A549 (cell line): ENCODE data around the gene PGPEP1. TPM values are rescaled to one million over a fixed set of nuclear protein-coding genes. Genes with fewer than 3 reads are reported as not detected.

Experiments used
- ATAC-seq, 2 experiments: fragments of 200-7000 bp in 1 of 2; fragments of >200 bp in 1 of 2; cut with Nextera tagmentation in 1 of 2; cut with Tn5 transposase in 1 of 2; 3 replicates each; pipeline versions ENCODE4 v1.8.0 to v1.9.1; 2018 to 2020; ENCODE audit warnings: mild to moderate bottlenecking in 1 of 2, moderate library complexity in 1 of 2
- CTCF ChIA-PET: fragments of 300-600 bp; sonication (Branson Sonifier 250); formaldehyde crosslinking; extraction: SDS; loops from one replicate; lab custom pipeline; 2021; ENCODE audit warnings: antibody characterized with exemption, inconsistent platforms; lab: Yijun Ruan, JAX
- POLR2A ChIA-PET: fragments of 350-600 bp; formaldehyde crosslinking; extraction: SDS; loops from one replicate; lab custom pipeline; 2021; ENCODE audit warnings: antibody characterized with exemption, inconsistent platforms; lab: Yijun Ruan, JAX
- DNase-seq, 2 experiments: peaks; one replicate each; pipeline versions ENCODE4 v3.0.0 to v3.0.0-alpha.2; 2011 to 2016; ENCODE audit warnings: low read depth in 1 of 2, low spot score in 1 of 2
- FAIRE-seq: peaks from 2 replicates; lab custom pipeline; 2011; peaks lifted over from hg19 to GRCh38; lab: Jason Lieb, UNC
- H3K27ac ChIP-seq, 2 experiments: fragments of >200 bp; sonication (Bioruptor Twin); formaldehyde crosslinking; 3 replicates each; pipeline ENCODE4 v1.5.1; 2016 to 2017
- H3K4me1 ChIP-seq: fragments of >200 bp; sonication (Bioruptor Twin); formaldehyde crosslinking; 3 replicates; pipeline ENCODE4 v1.6.1; 2016
- H3K4me2 ChIP-seq: fragments of >200 bp; sonication (Bioruptor Twin); formaldehyde crosslinking; 3 replicates; pipeline ENCODE4 v1.6.1; 2016
- H3K4me3 ChIP-seq: fragments of >200 bp; sonication (Bioruptor Twin); formaldehyde crosslinking; 3 replicates; pipeline ENCODE4 v1.5.1; 2016
- H3K9me3 ChIP-seq: fragments of >200 bp; sonication (Bioruptor Twin); formaldehyde crosslinking; 3 replicates; pipeline ENCODE4 v1.6.1; 2016
- CBX8 ChIP-seq: fragments of 200-600 bp; sonication (generic); IDR thresholded peaks from 2 replicates; pipeline ENCODE4 v1.6.1; 2016
- CEBPB ChIP-seq, 2 experiments: fragments of >200 bp in 1 of 2; sonication (Bioruptor Twin) in 1 of 2; formaldehyde crosslinking in 1 of 2; IDR thresholded peaks; 2 replicates each; pipeline ENCODE4 v1.6.1; 2012 to 2016
- CHD4 ChIP-seq: fragments of 200-600 bp; sonication (generic); IDR thresholded peaks from 2 replicates; pipeline ENCODE4 v1.6.1; 2016; ENCODE audit warnings: antibody characterized with exemption, mild to moderate bottlenecking, borderline replicate concordance
- EHMT2 ChIP-seq: fragments of 200-600 bp; sonication (generic); IDR thresholded peaks from 2 replicates; pipeline ENCODE4 v1.6.1; 2016; ENCODE audit warnings: antibody characterized with exemption, low read depth, mild to moderate bottlenecking, moderate library complexity
- FOSL2 ChIP-seq, 2 experiments: fragments of 450-650 bp in 1 of 2; fragments of >200 bp in 1 of 2; sonication (Bioruptor Twin) in 1 of 2; formaldehyde crosslinking; IDR thresholded peaks; 2 replicates each; pipeline versions ENCODE4 v1.5.0 to v1.6.1; 2016 to 2020; ENCODE audit warnings: mild to moderate bottlenecking in 1 of 2, moderate library complexity in 1 of 2
- FOXS1 ChIP-seq: fragments of 250-450 bp; sonication (Bioruptor Pico); IDR thresholded peaks from 2 replicates; pipeline ENCODE4 v1.5.0; 2020; ENCODE audit warnings: mild to moderate bottlenecking, moderate library complexity
- GATA3 ChIP-seq: IDR thresholded peaks from 2 replicates; pipeline ENCODE4 v1.6.1; 2012; ENCODE audit warnings: borderline replicate concordance
- HOXB13 ChIP-seq: fragments of 250-450 bp; sonication (Bioruptor Pico); IDR thresholded peaks from 2 replicates; pipeline ENCODE4 v1.5.0; 2020; ENCODE audit warnings: low read depth, mild to moderate bottlenecking, moderate library complexity
- HOXB5 ChIP-seq: fragments of 250-450 bp; sonication (Bioruptor Pico); IDR thresholded peaks from 2 replicates; pipeline ENCODE4 v1.5.0; 2020; ENCODE audit warnings: mild to moderate bottlenecking, moderate library complexity
- JUN ChIP-seq, 2 experiments: fragments of >200 bp; sonication (Bioruptor Twin); formaldehyde crosslinking; IDR thresholded peaks; 2 replicates in 1 of 2; 3 replicates in 1 of 2; pipeline ENCODE4 v1.6.1; 2016 to 2017
- KDM1A ChIP-seq: fragments of 200-600 bp; sonication (generic); IDR thresholded peaks from 2 replicates; pipeline ENCODE4 v1.6.1; 2016; ENCODE audit warnings: low read depth, mild to moderate bottlenecking
- MAFK ChIP-seq: fragments of 450-650 bp; IDR thresholded peaks from 2 replicates; pipeline ENCODE4 v1.6.1; 2014; ENCODE audit not compliant: partially characterized antibody
- MAZ ChIP-seq: fragments of 150-350 bp; IDR thresholded peaks from 2 replicates; pipeline ENCODE4 v1.6.1; 2014; ENCODE audit warnings: antibody characterized with exemption, low read depth, low read length, borderline replicate concordance
- PHF8 ChIP-seq: fragments of 200-600 bp; sonication (generic); IDR thresholded peaks from 2 replicates; pipeline ENCODE4 v1.6.1; 2016; ENCODE audit warnings: low read depth, mild to moderate bottlenecking, antibody characterized with exemption, moderate library complexity, borderline replicate concordance
- POLR2A ChIP-seq: IDR thresholded peaks from 2 replicates; pipeline ENCODE4 v1.6.1; 2012; ENCODE audit warnings: mild to moderate bottlenecking, low read length
- POLR2AphosphoS2 ChIP-seq: conservative IDR thresholded peaks from 2 replicates; pipeline ENCODE4 v1.6.1; 2012; ENCODE audit warnings: low read length, improper control_type of control experiment, inconsistent platforms
- RAD21 ChIP-seq, 2 experiments: fragments of >200 bp in 1 of 2; sonication (Bioruptor Twin) in 1 of 2; formaldehyde crosslinking in 1 of 2; IDR thresholded peaks in 1 of 2; conservative IDR thresholded peaks in 1 of 2; 2 replicates in 1 of 2; 3 replicates in 1 of 2; pipeline ENCODE4 v1.6.1; 2012 to 2018; ENCODE audit warnings: inconsistent platforms in 1 of 2
- SMC3 ChIP-seq: fragments of >200 bp; sonication (Bioruptor Twin); formaldehyde crosslinking; IDR thresholded peaks from 3 replicates; pipeline ENCODE4 v1.6.1; 2018; ENCODE audit warnings: inconsistent platforms
- ZNF302 ChIP-seq: fragments of 250-450 bp; sonication (Bioruptor Pico); IDR thresholded peaks from 2 replicates; pipeline ENCODE4 v1.9.0; 2021; ENCODE audit warnings: inconsistent platforms, mild to moderate bottlenecking, moderate library complexity
- ZSCAN20 ChIP-seq: fragments of 250-450 bp; sonication (Bioruptor Pico); IDR thresholded peaks from 2 replicates; pipeline ENCODE4 v1.8.0; 2022; ENCODE audit warnings: mild to moderate bottlenecking, moderate library complexity
- WGBS: methylation state at CpG from one replicate; pipeline ENCODE4 v1.1.6; 2017; ENCODE audit errors: missing lambda C conversion rate; 5-methylcytosine and 5-hydroxymethylcytosine counted together
- polyA plus RNA-seq, 4 experiments: library from polyadenylated mRNA; depleted of rRNA in 3 of 4; stranded (reverse); fragments of >200 nt; fragmentation: RNase III in 1 of 4; extraction: RNeasy Plus Mini Kit Qiagen cat#74134 plus additional on column Dnase treatment in 1 of 4; gene quantifications; 2 replicates in 3 of 4; 3 replicates in 1 of 4; pipeline ENCODE4 v1.2.3, GENCODE V29; 2011 to 2017
- TF ChIP-seq, protein P1 (sequence below): fragments of >200 bp; sonication (Bioruptor Twin); formaldehyde crosslinking; IDR thresholded peaks from 3 replicates; pipeline ENCODE4 v1.5.1; 2016
- TF ChIP-seq, protein P2 (sequence below): IDR thresholded peaks from 2 replicates; pipeline ENCODE4 v1.6.1; 2012
- TF ChIP-seq, protein P3 (sequence below): fragments of 250-450 bp; sonication (Bioruptor Pico); IDR thresholded peaks from 2 replicates; pipeline ENCODE4 v1.5.0; 2020; ENCODE audit warnings: low read depth, mild to moderate bottlenecking, moderate library complexity
- TF ChIP-seq, protein P4 (sequence below): fragments of >200 bp; sonication (Bioruptor Twin); formaldehyde crosslinking; IDR thresholded peaks from 2 replicates; pipeline ENCODE4 v1.6.1; 2016
- TF ChIP-seq, protein P5 (sequence below): fragments of 200-600 bp; sonication (generic); IDR thresholded peaks from 2 replicates; pipeline ENCODE4 v1.6.1; 2016; ENCODE audit warnings: antibody characterized with exemption, mild to moderate bottlenecking, moderate library complexity
- TF ChIP-seq, protein P6 (sequence below): fragments of >200 bp; sonication (Bioruptor Twin); formaldehyde crosslinking; IDR thresholded peaks from 3 replicates; pipeline ENCODE4 v1.6.1; 2016

The PGPEP1 gene
- polyA plus RNA-seq, 2 of the 4 experiments (the other 2 are of a cell fraction), result 5.3 to 7.1 TPM

DNA sequence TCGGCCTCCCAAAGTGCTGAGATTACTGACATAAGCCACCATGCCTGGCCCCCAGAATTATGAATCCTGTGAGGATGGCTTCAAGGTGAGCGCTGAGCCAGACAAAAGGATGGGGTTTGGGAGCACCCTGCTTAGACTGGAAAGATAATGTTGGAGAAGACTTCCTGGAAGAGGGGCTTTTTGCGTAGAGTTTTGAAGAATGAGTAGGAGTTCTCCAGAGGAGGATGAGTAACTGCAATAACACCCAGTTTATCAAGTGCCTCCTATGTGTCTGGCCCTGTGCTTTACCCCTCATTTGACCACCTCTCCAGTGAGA lies 44.9 kb downstream of the PGPEP1 start:
- H3K27ac ChIP-seq, result peak overlapping the region; percentile 97 to 99
- CTCF ChIA-PET, result interaction anchor here (0.9 to 2.3 kb wide), 4 partner anchors 25 to 38 kb away, joined by 3 to 11 read pairs (median 3); no protein-coding TSS in a partner anchor
- H3K4me3 ChIP-seq, result no peak overlapping the region; the same call in 2 of the 3 replicates
- DNase-seq (no peak), FAIRE-seq (no peak), ATAC-seq (no peak)
- TF ChIP-seq, protein P1, sequence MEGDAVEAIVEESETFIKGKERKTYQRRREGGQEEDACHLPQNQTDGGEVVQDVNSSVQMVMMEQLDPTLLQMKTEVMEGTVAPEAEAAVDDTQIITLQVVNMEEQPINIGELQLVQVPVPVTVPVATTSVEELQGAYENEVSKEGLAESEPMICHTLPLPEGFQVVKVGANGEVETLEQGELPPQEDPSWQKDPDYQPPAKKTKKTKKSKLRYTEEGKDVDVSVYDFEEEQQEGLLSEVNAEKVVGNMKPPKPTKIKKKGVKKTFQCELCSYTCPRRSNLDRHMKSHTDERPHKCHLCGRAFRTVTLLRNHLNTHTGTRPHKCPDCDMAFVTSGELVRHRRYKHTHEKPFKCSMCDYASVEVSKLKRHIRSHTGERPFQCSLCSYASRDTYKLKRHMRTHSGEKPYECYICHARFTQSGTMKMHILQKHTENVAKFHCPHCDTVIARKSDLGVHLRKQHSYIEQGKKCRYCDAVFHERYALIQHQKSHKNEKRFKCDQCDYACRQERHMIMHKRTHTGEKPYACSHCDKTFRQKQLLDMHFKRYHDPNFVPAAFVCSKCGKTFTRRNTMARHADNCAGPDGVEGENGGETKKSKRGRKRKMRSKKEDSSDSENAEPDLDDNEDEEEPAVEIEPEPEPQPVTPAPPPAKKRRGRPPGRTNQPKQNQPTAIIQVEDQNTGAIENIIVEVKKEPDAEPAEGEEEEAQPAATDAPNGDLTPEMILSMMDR, result no peak
- TF ChIP-seq CHD4, result no peak
- no peak for TF ChIP-seq HOXB13
- no peak for TF ChIP-seq HOXB5 (CRISPR knock-in tag)
- TF ChIP-seq MAZ, result no peak
- no peak for TF ChIP-seq KDM1A
- TF ChIP-seq FOSL2 (IDR thresholded peaks at IDR 0.05), result no peak
- no peak for TF ChIP-seq FOSL2 (CRISPR knock-in tag; IDR thresholded peaks at IDR 0.05)
- TF ChIP-seq SMC3, result no peak
- no peak for TF ChIP-seq ZNF302 (CRISPR knock-in tag)
- TF ChIP-seq CEBPB (IDR thresholded peaks at IDR 0.05), result no peak
- no peak for TF ChIP-seq GATA3
- no peak for TF ChIP-seq FOXS1 (CRISPR knock-in tag)
- TF ChIP-seq, protein P2, sequence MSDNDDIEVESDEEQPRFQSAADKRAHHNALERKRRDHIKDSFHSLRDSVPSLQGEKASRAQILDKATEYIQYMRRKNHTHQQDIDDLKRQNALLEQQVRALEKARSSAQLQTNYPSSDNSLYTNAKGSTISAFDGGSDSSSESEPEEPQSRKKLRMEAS, result no peak
- no peak for TF ChIP-seq EHMT2
- no peak for TF ChIP-seq MAFK
- TF ChIP-seq, protein P3, sequence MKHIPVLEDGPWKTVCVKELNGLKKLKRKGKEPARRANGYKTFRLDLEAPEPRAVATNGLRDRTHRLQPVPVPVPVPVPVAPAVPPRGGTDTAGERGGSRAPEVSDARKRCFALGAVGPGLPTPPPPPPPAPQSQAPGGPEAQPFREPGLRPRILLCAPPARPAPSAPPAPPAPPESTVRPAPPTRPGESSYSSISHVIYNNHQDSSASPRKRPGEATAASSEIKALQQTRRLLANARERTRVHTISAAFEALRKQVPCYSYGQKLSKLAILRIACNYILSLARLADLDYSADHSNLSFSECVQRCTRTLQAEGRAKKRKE (CRISPR knock-in tag), result no peak
- TF ChIP-seq, protein P4, sequence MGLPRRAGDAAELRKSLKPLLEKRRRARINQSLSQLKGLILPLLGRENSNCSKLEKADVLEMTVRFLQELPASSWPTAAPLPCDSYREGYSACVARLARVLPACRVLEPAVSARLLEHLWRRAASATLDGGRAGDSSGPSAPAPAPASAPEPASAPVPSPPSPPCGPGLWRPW, result no peak
- TF ChIP-seq POLR2AphosphoS2, result no peak
- TF ChIP-seq RAD21 (conservative IDR thresholded peaks at IDR 0.05 in 1 of 2, IDR thresholded peaks at IDR 0.05 in 1 of 2), result no peak
- peak overlapping the region; percentile 92 for H3K4me2 ChIP-seq
- POLR2A ChIA-PET, result interaction anchor here (0.5 to 3.0 kb wide), 21 partner anchors 8 to 192 kb away, joined by 3 to 36 read pairs (median 7); partner anchors contain the start of genes JUND, LSM4, MPV17L2 and RAB3A
- WGBS, result 84% methylated on average over 3 of the region's 3 CpGs
- no peaks in the 10 kb centered on the region for H3K9me3 ChIP-seq
- H3K4me1 ChIP-seq, result peaks cover 52% of the 10 kb centered on the region

DNA sequence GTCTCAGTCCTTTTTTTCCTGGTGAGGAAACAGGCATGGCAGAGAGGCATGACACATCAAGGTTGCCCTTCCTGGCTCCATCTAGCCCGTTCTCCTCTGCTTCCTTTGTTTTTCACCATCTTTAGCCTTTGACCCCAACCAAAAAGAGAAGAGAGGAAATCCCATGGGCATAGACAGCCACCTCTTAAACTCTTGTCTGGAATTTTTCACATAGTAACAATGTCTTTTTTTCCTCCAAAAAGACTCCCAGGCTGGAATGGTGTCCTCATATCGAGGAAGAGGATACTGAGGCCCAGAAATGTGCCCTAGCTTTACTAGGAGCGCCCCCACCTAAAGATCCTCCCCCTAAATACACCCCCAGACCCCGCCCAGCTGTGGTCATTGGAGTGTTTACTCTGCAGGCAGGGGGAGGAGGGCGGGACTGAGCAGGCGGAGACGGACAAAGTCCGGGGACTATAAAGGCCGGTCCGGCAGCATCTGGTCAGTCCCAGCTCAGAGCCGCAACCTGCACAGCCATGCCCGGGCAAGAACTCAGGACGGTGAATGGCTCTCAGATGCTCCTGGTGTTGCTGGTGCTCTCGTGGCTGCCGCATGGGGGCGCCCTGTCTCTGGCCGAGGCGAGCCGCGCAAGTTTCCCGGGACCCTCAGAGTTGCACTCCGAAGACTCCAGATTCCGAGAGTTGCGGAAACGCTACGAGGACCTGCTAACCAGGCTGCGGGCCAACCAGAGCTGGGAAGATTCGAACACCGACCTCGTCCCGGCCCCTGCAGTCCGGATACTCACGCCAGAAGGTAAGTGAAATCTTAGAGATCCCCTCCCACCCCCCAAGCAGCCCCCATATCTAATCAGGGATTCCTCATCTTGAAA lies 45.5 kb downstream of the PGPEP1 start, which contains the start of gene GDF15:
GDF15 (plus strand) TSS at position 484 of the 868 bp plus-strand sequence; CDS start at position 516, 32 bp downstream.
- H3K4me1 ChIP-seq, result peaks cover 49% of the 10 kb centered on the region
- ChIA-PET POLR2A (interaction anchor here (0.5 to 3.0 kb wide), 22 partner anchors 9 to 193 kb away, joined by 3 to 36 read pairs (median 7); partner anchors contain the start of genes JUND, LSM4, MPV17L2 and RAB3A), CTCF (interaction anchor here (0.9 to 2.3 kb wide), 3 partner anchors 24 to 38 kb away, joined by 3 to 11 read pairs (median 3); no protein-coding TSS in a partner anchor)
- peak; percentile 44; the same call in 1 of the 2 replicates for TF ChIP-seq PHF8
- TF ChIP-seq ZSCAN20 (CRISPR knock-in tag), result no peak
- TF ChIP-seq HOXB13, result no peak
- TF ChIP-seq, protein P2, result peak; percentile 18; the same call in 1 of the 2 replicates
- 0 out of 3 replicates have a peak, but pooled peaks have one; percentile 20 for TF ChIP-seq SMC3
- TF ChIP-seq FOXS1 (CRISPR knock-in tag), result no peak
- TF ChIP-seq JUN (IDR thresholded peaks at IDR 0.05), result peak; percentile 93 to 99
- TF ChIP-seq, protein P5, sequence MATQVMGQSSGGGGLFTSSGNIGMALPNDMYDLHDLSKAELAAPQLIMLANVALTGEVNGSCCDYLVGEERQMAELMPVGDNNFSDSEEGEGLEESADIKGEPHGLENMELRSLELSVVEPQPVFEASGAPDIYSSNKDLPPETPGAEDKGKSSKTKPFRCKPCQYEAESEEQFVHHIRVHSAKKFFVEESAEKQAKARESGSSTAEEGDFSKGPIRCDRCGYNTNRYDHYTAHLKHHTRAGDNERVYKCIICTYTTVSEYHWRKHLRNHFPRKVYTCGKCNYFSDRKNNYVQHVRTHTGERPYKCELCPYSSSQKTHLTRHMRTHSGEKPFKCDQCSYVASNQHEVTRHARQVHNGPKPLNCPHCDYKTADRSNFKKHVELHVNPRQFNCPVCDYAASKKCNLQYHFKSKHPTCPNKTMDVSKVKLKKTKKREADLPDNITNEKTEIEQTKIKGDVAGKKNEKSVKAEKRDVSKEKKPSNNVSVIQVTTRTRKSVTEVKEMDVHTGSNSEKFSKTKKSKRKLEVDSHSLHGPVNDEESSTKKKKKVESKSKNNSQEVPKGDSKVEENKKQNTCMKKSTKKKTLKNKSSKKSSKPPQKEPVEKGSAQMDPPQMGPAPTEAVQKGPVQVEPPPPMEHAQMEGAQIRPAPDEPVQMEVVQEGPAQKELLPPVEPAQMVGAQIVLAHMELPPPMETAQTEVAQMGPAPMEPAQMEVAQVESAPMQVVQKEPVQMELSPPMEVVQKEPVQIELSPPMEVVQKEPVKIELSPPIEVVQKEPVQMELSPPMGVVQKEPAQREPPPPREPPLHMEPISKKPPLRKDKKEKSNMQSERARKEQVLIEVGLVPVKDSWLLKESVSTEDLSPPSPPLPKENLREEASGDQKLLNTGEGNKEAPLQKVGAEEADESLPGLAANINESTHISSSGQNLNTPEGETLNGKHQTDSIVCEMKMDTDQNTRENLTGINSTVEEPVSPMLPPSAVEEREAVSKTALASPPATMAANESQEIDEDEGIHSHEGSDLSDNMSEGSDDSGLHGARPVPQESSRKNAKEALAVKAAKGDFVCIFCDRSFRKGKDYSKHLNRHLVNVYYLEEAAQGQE, result peak; percentile 24; the same call in 1 of the 2 replicates
- TF ChIP-seq POLR2A, result peak; percentile 99
- TF ChIP-seq CBX8, result no peak
- TF ChIP-seq, protein P6, sequence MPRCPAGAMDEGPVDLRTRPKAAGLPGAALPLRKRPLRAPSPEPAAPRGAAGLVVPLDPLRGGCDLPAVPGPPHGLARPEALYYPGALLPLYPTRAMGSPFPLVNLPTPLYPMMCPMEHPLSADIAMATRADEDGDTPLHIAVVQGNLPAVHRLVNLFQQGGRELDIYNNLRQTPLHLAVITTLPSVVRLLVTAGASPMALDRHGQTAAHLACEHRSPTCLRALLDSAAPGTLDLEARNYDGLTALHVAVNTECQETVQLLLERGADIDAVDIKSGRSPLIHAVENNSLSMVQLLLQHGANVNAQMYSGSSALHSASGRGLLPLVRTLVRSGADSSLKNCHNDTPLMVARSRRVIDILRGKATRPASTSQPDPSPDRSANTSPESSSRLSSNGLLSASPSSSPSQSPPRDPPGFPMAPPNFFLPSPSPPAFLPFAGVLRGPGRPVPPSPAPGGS, result peak; percentile 99
- ATAC-seq (peak; percentile 73 to 77), DNase-seq (peak; percentile 87 to 94), FAIRE-seq (no peak)
- 3% methylated on average over 21 of the region's 33 CpGs for WGBS
- peak within 1 kb of the TSS; percentile 97 to 99 for H3K27ac ChIP-seq
- H3K4me2 ChIP-seq, result peak within 1 kb of the TSS; percentile 92
- H3K4me3 ChIP-seq, result peak within 1 kb of the TSS; percentile 98
- H3K9me3 ChIP-seq, result no peaks in the 10 kb centered on the region
